Occipital lobe (tissue), 2 donors: Measurements from ENCODE around the gene EDA. TPM values are rescaled to one million over a fixed set of nuclear protein-coding genes. Genes with fewer than 3 reads are reported as not detected.

ENCODE experiments used
- DNase-seq: peaks from one replicate; lab custom pipeline; 2025; lab: John Stamatoyannopoulos, UW
- total RNA-seq: library from RNA; depleted of rRNA; stranded (reverse); fragments of >200 nt; gene quantifications from one replicate; pipeline ENCODE4 v1.2.3, GENCODE V29; 2014

EDA gene
- total RNA-seq, 1 donor from 2014 or later = 5.5 TPM

DNA sequence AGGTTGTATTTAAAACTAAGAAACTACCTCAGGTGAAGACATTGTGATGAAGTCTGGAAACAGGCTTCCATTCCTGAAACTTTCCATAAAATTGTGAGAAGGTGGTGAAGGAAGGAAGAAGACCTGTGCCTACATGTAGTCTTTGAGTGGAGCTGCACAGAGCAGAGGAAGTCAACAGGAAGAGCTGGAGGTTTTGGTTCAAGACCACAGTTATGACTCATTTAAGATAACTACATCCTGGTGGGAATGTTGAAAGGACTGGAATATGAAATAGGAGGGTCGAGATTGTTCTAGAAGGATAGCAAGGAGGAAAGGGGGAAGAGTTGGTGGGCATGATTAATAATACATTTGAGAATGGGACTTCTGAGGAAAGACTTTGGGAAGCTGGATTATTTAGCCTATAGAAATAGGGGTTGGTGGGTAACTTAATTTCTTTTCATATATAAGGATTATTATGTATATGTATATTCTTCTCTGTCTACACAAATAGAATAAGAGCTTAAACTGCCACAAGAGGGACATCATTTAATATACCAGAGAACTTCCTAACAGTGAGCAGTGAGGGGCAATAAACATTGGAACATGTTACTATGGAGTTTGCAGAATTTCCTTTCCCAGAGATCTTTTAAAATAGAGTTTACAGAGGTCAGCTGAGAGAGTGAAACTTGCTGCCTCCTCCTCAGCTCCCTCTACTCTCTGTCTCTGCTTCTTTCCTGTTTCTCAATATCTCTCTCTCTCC is 410.4 kb downstream of the EDA start:
- DNase-seq = no peak

DNA sequence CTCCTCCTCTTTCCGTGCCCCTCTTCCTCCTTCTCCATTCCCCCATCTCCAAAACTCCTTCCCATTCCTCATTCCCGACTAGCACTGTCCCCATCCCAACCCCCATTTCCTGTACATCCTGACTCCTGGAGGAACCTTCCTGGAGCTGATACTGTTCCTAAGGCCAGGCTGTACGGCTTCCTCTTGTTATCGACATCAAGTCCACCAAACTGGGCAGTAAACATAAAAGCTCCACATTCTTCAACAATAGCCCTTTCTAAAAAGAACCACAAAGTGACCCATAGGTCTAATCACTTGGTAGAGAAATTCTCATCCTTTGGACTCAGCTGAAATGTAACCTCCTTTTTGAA is 410.9 kb downstream of the EDA start:
- DNase-seq = no peak

DNA sequence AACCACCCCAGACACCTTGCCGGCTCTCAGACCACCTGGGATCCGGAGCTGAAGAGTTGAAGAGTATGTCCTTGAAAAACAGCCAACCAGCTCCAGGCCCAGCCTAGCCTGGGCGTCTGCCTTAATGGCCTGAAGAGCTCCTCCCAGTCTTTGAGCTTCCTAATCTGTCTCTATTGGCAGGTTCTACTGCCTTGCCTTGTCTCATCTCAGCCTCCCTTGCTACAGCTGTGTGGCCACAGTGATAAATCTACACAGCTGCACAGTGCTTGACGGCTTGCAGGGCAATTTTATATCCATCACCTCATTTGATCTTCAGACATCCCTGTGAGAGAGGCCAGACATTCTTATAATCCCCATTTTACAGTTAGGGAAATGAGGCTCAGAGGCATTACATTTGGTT is 413.9 kb downstream of the EDA start:
- DNase-seq = no peak

DNA sequence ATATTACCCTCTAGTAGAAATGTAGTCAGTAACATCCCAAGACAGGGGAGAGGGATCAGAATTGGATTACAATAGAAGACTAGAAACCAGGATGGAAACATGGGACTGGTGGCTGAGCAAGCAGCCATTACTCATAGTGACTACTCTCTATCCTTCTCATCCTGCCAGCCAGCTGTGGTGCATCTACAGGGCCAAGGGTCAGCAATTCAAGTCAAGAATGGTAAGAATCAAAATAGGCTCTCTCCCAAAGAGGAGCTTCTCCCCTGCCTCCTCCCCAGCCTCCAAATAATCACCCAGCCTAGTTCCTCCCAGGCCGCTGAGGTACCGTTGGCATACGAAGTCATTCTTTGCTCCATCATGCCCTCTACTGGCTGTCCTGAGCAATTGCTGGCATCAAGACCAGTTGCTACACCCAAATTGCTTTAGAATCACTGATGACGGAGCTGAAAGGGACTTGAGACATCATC is 414.4 kb downstream of the EDA start:
- DNase-seq = no peak

DNA sequence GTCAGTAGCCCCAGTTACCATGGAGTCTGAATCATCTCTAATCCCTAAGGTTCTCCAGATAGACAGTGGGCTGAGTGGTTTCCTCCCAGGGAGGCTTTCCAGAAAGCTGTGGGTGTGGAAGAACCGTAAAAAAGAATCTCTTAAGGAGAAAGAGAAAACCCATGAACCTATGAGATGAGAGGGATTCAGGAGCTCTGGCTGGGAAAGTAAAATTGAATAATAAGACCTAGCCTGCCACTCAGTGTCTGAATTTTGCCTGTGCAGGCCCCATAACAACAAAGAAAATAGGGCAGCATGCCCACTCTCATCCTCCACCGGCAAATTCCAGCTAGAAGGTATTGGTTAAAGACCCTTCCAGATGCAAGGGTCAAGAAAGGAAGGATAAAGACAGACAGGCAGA is 416.9 kb downstream of the EDA start:
- DNase-seq = no peak

DNA sequence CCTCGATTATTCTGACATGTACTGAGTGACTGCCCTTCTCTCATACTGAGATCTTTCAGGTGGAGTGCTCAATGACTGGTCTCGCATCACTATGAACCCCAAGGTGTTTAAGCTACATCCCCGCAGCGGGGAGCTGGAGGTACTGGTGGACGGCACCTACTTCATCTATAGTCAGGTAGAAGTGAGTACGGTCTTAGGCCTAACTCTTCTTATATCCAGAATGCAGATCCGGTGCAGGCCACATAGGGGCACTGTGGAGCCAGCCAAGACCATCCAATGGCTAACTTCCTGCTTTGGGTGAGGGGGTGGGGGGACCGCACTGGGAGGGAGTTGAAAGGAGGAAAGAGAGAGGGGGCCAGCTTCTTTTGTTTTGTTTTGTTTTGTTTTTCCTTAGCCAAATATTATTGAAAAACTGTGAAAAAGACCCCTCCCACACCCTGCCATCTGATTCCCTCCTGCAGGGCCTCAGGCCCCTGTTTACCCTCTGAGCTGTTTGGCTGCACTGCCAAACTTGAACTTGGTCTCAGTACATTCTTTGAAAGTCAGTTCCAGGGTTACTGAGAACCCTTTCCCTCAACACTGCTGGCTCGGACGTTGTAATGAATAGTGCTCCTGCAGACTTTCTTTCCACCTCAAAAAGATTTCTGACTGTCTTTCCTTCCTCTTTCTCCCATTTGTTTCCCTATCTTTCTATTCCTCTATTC is 417.6 kb downstream of the EDA start:
- no peak for DNase-seq

DNA sequence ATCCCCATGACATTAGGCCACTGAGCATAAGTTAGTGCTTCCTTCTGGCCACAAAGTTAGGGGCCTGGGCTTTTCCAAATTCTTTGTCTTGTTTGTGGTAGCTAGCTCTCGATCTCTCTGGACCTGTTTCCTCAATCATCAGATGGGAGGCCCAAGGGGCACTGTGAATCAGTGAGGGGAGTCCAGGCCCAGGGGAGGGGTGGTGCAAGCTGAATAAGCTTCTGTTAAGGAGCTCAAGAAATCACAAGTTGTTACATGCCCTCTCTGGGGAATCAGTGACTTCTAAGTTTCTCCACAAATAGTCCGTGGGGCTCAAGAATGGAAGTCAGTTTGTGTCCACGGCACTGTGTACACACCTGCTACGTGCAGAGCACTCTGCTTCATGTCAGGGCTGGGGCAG is 418.7 kb downstream of the EDA start:
- no peak for DNase-seq

DNA sequence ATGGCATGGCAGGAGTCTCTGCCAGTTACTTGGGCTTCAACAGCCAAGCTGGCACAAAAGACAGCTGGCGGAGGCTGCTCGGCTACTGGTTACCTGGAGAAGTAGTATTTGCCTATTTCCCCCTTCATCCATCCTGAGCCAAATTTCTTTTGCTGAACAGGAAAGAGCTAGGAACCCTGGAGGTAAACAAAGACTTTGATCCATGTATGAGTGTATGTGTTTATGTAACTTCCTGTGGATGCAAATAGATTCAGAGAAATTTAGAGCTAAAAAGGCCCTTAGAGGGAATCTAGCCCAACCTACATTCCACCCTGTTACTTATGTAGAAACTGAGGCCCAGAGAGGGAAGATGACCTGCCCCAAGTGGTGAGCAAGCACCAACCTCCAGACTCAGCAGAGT is 422.6 kb downstream of the EDA start:
- no peak for DNase-seq

DNA sequence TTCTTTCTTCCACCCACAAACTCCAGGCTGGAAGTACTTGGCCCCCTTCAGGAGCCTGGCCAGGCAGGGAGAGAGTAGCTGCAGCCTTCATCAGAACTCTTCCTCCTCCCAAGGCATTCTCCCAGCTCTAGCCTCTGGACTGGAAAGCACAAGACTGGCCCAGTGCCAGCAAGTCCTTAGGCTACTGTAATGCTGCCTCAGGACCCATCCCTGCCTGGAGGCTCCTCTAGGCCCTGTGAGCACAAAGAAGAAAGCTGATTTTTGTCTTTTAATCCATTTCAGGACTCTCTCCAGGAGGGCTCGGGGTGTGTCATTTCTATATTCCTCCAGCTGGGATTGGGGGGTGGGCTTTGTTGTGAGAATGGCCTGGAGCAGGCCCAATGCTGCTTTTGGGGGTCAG is 423.0 kb downstream of the EDA start:
- no peak for DNase-seq

DNA sequence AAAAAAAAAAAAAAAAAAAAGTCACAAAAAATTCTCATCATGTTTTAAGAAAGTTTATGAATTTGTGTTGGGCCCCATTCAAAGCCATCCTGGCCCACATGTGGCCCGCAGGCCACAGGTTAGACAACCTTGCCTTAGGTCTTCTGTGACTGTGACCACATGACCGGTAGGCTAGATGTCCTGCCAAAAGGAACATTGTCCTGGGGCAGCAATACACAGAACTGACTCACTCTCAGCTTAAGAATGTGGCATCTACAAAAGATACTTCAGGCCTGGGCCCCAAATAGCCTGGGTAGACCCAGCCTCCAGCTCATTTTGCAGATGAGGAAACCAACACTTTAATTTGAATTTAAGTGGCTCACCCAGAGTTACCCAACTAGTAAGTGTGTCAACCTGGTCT is 423.8 kb downstream of the EDA start:
- DNase-seq = no peak

DNA sequence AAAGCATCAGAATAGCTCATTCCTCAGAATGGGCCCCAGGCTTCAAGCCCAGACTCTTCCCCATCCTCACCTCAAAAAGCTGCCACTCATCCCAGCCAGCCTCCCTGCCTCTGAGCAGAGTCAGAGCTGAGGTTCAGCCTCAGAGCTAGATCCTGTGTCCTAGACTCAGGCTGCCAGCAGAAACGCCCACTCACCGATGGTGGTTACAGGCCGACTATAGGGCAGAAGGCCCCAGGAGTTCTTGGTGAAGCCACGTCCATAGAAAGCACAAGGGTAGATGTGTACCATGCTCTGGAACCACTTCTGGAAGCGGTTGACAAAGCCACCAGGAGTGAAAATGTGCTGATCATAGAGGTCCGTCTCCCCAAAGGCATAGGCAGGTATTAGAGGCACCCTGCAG is 426.1 kb downstream of the EDA start:
- no peak for DNase-seq

DNA sequence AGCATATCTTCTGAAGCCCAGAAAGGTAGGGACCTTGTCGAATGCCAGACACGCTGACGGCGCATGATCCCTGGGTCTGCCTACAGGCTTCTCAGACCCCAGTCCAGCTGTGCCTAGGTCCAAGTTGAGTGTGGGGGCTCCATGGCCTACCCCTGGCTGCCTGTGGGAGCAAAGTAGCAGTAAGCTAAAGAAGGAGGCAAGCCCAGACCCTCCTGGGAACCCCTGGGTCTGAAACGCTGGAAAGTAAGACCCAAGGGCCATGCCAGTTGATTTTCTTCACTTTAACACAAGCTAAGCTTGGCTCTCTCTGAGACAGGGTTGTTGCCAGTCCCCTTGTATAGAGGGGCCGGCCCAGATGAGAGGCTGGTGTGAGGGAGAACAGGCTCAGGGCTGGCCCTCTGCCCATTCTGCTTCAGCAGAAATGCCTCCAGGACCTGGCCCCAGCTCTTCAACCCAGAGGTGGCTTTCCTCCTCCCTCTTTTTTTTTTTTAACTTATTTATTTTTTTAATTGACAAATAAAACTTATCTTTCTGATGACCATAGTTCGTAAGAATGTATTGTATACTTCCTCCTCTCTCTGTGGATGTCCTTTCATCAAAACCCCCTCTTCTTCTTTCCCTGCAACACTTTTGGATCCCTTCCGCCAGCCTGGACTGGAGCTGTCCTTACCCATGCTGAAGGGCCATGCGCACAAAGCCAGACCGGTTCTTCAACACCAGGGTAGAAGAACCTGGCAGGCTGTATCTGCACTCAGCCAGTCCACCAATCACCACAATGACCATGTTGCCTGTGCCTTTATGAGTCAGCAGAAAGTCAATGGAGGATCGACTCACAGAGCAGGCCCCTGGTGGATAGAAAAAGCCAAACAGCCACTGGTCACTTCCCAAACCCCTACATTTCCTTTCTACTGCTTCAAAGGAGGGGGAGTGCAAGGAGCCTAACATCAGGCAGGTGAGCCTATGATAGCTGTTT is 426.8 kb downstream of the EDA start:
- DNase-seq = no peak

DNA sequence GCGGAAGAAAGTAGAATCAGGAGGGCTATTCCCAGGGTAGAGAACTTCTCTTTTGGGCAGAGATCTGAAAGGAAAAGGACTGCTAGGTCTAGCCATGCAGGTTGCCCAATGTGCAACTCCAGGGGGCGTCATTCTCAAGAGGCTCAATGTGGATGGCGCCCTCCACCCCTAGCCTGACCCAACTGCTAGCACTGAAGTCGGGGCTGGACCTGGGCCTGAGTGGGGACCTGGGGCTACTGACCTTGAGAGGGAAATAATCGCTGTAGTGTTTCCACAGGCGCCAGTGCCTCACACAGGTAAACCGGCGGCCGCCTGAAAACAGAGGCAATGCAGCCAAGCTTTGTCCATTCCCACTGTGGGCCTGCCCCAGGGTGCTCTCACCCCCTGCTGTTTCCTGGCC is 427.8 kb downstream of the EDA start:
- DNase-seq = no peak

DNA sequence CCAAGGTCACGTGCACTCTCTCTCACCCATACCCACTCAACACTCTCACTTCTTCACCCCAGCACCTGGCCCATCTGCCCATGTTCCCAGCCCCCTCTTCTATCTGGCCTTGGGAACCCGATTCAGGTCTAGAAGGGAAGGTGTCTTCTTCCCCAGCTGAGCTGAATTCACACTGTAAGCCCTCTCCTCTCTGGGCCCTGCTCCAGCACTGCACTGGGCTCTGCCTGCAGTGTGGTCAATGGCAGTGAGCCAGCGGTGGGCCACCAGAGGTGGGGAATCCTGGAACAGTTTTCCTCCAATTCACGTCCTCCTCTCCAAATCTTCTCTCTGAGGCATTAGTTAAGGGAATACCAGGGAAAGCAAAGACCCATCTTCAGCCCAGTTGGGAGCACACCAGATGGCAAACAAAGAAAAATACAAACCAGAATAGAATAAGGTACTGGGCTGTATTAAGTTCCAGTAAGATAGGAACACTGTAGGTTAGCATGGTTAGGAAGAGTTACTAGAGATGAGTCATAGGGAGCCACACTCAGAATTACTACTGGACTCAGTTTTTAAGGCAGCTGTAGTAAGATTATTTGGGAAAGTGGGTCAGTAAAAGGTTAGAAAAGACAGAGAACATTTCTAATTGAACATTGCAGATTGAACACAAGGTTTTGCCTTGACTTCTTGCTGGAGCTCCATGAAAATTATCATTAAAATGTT is 428.8 kb downstream of the EDA start:
- DNase-seq = no peak

DNA sequence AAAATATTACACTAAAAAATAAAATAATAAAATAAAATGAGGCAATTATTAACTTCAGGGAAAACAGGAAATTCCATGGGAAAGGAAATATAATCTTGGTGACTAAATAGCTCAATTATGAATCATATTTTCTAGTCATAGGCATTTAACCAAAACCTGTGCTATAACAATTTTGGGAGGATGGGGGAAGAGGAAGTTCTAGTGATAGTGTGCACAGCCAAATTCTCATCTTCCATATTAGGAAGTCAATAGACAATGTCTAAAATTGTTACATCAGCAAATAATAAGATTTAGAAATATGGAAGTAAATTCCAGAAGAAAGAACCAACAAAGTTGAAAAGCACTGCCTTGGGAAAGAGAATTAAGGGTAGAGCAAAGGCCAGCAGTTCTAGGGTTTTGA is 431.1 kb downstream of the EDA start:
- no peak for DNase-seq

DNA sequence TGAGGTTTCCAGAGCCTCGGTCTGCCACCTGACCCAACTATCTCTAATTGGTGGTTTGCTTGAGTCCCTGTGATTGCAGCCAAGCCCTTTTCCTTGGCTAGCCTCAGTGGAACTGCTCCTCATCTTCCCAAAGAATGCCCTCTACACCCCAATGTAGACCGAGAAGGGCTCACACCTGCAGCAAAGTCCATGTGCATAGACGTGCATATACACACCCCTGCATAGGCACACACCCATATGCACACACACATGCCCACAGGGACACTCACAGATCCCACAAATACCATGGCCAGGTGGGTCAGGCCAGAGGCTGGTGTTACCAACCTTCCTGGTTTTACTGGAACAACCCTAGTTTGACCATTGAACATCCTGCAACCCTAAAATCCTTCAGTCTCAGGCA is 433.5 kb downstream of the EDA start:
- no peak for DNase-seq

DNA sequence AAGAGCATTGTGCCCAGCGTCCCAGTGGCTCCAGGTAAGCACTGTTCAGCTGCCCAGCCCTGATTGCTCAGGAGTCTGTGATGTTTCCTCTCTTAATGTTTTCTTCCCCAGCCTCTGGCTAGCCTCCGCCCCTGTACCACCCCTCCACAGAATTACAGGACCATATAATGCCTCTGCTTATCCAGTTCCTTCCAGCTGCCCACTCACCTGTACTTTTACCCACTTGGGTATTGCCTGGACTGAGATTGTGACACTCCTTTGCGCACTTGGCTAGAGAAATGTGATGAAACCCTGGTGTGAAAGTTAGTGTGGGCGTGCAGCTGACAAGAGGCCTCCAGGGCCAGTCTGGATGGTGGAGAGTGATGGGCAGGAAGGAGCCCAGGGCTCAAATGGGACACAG is 434.0 kb downstream of the EDA start, which contains the start of gene AWAT2:
Gene AWAT2 (minus strand): TSS at position 14 of the 400 bp plus-strand sequence. CDS start 6 bp downstream, at position 8.
- DNase-seq = no peak

DNA sequence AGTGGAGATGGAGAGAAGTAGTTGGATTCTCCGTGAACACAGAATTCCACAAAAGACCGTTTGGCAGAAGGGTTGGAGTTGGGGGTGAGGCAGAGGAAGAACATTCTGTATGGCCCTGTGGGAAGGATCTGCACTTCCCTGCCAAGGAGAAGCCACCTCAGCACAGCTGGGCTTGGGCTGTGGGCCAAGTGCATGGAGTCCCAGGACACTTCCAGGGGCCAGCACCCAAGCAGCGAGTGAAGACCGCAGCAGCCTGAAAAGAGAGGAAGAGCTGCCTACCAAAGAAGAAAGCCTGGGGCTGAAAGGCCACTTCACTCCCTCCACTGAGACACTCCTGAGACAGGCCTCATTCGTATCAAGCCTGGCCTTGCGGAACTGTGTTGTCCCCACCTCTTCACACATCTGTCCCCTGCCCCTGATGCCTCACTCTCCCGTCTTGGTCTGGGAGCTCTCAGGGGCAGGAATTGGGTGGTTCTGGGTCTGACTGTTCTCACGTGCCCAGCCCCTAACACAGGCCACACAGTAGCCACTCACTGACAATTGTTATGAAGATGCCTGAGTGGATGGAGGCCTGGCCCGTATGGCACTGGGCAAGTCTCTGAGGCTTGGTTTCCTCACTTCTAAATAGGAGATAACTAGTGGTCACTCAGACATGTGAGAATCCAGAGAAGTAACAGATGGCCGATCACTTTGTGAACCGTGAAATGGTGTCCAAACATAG is 437.1 kb downstream of the EDA start:
- no peak for DNase-seq

DNA sequence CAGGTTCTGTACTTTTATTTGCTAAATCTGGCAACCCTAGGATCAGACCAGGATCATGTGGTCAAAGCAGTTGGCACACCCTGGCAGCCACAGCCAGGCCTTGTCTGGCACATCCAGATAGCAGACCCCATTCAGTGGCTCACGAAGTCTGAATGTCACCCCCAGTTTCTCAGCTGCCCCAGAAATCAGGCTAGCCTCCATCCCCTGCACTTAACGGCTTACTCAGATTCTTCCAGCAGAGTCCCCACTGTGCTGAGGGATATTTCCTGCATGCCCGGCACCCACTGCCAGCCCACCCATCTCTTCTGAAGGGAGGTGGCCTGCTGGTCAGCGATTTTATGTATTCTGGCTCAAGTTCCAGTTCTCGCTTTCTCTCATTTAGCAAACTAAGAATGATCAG is 438.5 kb downstream of the EDA start:
- no peak for DNase-seq

DNA sequence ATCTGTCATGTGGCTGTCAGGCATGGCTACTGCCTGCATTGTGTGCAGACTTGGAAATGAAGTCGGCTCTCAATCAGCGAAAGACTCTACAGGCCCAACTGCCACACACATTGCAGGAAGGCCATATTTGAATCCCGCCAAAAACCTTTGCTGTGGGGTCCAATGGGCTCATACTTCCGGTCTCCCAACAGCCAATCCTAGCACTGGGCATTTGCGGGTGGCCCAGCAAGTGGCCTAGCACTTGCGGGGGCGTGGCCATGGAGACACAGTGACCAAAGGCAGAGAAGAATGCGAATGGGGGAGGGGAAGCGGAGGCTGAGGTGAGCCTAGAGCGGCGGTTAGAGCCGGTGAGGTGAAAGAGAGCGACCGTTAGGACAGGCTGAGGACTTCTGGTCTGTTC is 446.2 kb downstream of the EDA start, which contains the start of gene OTUD6A:
Gene OTUD6A (plus strand): TSS at position 382 of the 400 bp plus-strand sequence. CDS start 68 bp downstream, outside the sequence.
- no peak for DNase-seq
